Astrocyte of the cerebellum (primary cell): ENCODE results near the gene SPDYE9.
"Not testable (repeated sequence)": the region's sequence is repeated elsewhere in the genome, so short reads cannot be mapped to it uniquely, and the experiment has no call there.

Experiments
- DNase-seq: peaks from one replicate; pipeline ENCODE4 v3.0.0-alpha.2; 2011; ENCODE audit warnings: low read depth
- H3K4me3 ChIP-seq: 2 replicates; pipeline ENCODE4 v1.5.1; 2011; ENCODE audit warnings: mild to moderate bottlenecking, low read depth, low read length, moderate library complexity
- in situ Hi-C: cut with HindIII; loops from 2 replicates; pipeline ENCODE4 v1.10.0; 2017; ENCODE audit warnings: low sequenced_read_pairs

Gene SPDYE9, protein sequence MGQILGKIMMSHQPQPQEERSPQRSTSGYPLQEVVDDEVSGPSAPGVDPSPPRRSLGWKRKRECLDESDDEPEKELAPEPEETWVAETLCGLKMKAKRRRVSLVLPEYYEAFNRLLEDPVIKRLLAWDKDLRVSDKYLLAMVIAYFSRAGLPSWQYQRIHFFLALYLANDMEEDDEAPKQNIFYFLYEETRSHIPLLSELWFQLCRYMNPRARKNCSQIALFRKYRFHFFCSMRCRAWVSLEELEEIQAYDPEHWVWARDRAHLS

DNA sequence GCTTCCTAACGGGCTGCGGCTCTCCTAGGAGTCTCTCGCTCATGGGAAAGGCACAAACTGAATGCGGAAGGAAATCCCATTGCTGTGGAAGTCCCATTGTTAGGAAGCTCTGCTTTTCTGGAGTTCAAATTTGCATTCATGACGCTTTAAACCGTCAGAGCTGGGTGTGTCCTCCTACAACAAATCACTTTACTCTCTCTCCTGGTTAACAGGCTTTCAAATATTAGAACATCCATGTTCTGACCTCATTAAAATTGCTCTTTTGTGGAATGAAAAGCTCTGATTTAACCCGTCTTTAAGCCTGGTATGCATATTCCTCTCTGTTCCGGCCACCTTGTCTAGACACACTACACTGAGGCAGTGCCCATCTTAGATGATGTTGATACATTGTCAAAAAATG is at the start of gene SPDYE9:
Gene SPDYE9, minus strand, starts transcription at position 101 of the 400 bp plus-strand sequence. CDS start 1,800 bp downstream, outside the sequence.
- in situ Hi-C loops: not testable (repeated sequence)

DNA sequence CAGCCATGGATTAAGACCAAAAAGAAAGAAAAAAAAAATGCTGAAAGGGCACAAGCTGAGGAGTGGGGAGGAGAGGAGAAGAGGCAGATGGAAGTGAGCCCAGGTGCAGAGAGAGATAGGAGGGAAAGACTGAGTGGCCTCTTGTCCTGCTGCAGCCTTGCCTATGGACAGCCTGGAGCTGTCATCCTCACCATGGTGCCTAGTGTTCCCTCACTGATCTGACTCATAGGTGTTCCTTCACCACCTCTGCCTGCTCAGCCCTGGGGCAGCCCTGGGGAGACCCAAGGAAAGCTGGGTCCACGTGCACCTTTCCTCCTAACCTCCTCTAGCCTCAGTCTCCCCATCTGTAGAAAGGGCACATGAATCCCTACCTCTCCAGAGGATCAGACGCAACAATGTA is 49.0 kb upstream of the SPDYE9 start:
- DNase-seq, H3K4me3 ChIP-seq, in situ Hi-C loops: not testable (repeated sequence)

More for the DNA sequence above, at the start of gene SPDYE9:
- DNase-seq, H3K4me3 ChIP-seq: not testable (repeated sequence)

DNA sequence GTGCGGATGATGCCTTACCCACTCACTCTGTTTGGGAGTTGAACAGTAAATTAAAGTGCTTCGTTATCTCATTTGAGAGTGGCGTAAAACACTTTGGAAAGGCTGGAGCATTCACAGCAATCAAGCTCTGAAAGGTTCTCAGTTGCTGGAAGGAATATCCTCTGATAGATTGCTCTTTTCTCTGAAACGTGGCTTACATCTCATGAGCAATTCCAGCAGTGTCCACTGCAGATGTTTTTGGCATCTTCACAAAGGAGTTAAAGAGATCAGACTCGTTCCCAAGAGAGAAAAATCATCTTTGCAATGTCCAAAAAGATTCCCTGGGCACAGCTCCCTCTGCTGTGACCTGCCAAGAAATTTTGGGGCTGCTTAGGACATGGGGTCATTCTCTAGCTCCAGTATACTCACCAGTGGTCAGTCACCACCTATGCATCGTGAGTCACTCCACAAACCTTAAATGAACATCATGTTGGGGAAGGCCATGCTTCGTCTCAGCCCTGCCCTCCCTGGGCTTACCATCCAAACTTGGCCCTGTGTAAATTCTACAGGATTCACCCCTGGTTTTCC is 46.9 kb upstream of the SPDYE9 start:
- DNase-seq, in situ Hi-C loops, H3K4me3 ChIP-seq: not testable (repeated sequence)

DNA sequence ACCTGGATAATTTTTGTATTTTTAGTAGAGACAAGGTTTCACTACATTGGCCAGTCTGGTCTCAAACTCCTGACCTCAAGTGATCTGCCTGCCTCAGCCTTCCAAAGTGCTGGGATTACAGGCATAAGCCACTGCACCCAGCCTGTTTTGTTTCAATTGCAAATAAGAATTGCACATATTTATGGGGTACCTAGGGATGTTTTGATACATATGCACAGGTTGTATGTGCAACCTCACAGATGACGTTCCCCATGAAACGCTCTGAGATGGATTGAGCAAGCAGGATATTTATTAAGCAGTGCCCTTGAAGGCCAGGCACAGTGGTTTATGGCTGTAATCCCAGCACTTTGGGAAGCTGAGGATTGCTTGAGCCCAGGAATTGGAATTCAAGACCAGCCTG is 44.8 kb upstream of the SPDYE9 start:
- DNase-seq, H3K4me3 ChIP-seq, in situ Hi-C loops: not testable (repeated sequence)

DNA sequence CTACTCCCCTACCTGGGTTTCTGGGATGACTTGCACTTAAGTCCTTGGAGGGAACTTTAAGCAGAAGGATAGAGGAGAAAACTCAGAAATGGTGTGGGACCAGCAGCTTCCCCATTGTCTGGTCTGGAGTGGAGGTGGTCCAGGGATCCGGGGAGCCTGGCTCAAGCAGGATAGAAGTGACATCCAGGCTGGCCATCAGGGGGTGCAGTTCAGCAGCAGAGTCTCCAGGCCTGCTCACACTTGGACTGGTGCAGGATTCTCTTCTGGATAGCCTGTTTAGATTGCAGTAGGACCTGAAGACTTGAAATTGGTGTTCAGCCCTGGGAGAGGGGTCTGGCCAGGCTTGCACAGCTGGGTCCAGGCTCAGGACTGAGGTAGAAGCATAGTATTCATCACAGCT is 38.3 kb upstream of the SPDYE9 start:
- DNase-seq, H3K4me3 ChIP-seq, in situ Hi-C loops: not testable (repeated sequence)

DNA sequence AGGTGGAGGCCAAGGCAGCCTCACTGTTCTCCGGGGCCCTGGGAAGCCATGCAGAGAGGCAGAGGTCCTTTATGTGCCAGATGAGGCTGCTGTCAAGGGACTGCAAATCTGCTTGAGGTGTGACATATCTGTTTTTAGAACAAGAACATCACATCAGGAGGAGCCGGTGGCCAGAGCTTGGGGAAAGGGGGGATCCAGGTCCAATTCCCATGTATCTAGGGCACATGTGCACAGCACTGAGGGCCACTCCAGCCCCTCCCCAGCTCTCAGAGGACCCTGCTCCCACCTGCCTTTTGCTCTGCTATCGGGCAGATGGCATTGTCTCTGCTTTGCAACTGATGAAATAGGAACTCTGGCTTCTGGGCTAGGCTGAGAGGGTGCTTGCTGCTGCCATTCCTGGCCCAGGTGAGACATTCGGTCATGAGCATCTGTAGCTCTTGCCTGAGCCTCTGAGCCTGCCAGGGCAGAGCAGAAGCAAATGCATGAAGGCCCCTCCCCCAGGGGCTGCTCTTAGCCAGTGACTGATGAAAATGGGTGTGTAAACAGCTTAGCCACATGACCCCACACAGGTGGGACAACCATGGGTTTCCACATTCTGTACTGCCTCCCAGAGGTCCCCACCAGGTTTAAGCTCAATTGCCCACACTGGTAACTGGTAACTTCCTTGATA is 37.1 kb upstream of the SPDYE9 start:
- in situ Hi-C loops, H3K4me3 ChIP-seq, DNase-seq: not testable (repeated sequence)

DNA sequence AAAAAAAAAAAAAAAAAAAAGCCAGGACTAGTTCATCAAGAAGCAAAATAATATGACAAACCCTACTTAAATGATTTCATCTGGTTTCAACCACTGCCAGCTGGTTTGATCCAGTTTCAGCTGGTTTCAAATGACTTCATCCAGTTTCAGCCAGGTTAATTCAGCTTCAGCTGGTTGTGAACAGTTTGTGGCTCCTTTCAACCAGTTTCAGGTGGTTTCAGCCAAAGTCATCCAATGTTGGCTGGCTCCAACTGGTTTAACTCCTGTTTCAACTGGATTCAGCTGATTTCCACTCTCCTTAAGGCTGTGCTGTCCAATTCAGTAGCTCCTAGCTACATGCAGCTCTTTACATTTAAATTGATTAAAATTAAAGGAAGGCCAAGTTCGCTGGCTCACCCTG is 32.3 kb upstream of the SPDYE9 start:
- in situ Hi-C loops, DNase-seq, H3K4me3 ChIP-seq: not testable (repeated sequence)

DNA sequence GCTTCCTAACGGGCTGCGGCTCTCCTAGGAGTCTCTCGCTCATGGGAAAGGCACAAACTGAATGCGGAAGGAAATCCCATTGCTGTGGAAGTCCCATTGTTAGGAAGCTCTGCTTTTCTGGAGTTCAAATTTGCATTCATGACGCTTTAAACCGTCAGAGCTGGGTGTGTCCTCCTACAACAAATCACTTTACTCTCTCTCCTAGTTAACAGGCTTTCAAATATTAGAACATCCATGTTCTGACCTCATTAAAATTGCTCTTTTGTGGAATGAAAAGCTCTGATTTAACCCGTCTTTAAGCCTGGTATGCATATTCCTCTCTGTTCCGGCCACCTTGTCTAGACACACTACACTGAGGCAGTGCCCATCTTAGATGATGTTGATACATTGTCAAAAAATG is 28.0 kb downstream of the SPDYE9 start, which contains the start of gene SPDYE11:
Gene SPDYE11, minus strand, starts transcription at position 101 of the 400 bp plus-strand sequence. CDS start 1,800 bp downstream, outside the sequence.
- H3K4me3 ChIP-seq, DNase-seq, in situ Hi-C loops: not testable (repeated sequence)

DNA sequence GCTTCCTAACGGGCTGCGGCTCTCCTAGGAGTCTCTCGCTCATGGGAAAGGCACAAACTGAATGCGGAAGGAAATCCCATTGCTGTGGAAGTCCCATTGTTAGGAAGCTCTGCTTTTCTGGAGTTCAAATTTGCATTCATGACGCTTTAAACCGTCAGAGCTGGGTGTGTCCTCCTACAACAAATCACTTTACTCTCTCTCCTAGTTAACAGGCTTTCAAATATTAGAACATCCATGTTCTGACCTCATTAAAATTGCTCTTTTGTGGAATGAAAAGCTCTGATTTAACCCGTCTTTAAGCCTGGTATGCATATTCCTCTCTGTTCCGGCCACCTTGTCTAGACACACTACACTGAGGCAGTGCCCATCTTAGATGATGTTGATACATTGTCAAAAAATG is 56.2 kb downstream of the SPDYE9 start, which contains the start of gene SPDYE8:
Gene SPDYE8, minus strand, starts transcription at position 101 of the 400 bp plus-strand sequence. CDS start 1,800 bp downstream, outside the sequence.
- DNase-seq, H3K4me3 ChIP-seq, in situ Hi-C loops: not testable (repeated sequence)
